Testis (tissue), 3 donors: ENCODE results near the gene FTSJ3. TPM values are rescaled to one million over a fixed set of nuclear protein-coding genes. Genes with fewer than 3 reads are reported as not detected.

Experiments used
- DNase-seq: peaks from one replicate; pipeline ENCODE4 v3.0.0-alpha.2; 2019
- H3K27ac ChIP-seq, 2 donors: fragments of 200-600 bp; sonication (generic); one replicate each; pipeline ENCODE4 v1.5.1; 2019
- H3K27me3 ChIP-seq: fragments of 200-600 bp; sonication (generic); one replicate; pipeline ENCODE4 v1.5.1; 2019
- H3K36me3 ChIP-seq: fragments of 200-600 bp; sonication (generic); one replicate; pipeline ENCODE4 v1.5.1; 2017; ENCODE audit warnings: low read depth; ENCODE audit errors: missing control alignments
- H3K4me1 ChIP-seq: fragments of 200-600 bp; sonication (generic); one replicate; pipeline ENCODE4 v1.5.1; 2019
- H3K4me3 ChIP-seq, 2 donors: fragments of 200-600 bp; sonication (generic); one replicate each; pipeline ENCODE4 v1.5.1; 2017 to 2019
- H3K9me3 ChIP-seq: fragments of 200-600 bp; sonication (generic); one replicate; pipeline ENCODE4 v1.5.1; 2017
- POLR2A ChIP-seq: fragments of 450-650 bp; IDR thresholded peaks from one replicate; pipeline ENCODE4 v1.6.1; 2017; ENCODE audit warnings: antibody characterized with exemption, mild to moderate bottlenecking, moderate library complexity
- WGBS, 2 donors: methylation state at CpG; one replicate each; pipeline ENCODE4 v1.1.5; 2018; 5-methylcytosine and 5-hydroxymethylcytosine counted together
- intact Hi-C: fragments of 100-400 bp; cut with DNase I; formaldehyde crosslinking; loops from one replicate; pipeline ENCODE4 v1.15.1; 2023; ENCODE audit warnings: low total_unique reads
- polyA plus RNA-seq: library from polyadenylated mRNA; stranded (reverse); fragments of 350-450 nt; fragmentation: Illumina TruSeq; extraction: RNeasy Lipid Tissue Mini Kit (QIAGEN cat#74804); gene quantifications from one replicate; pipeline ENCODE4 v1.2.3, GENCODE V29; 2014; ENCODE audit warnings: low read depth, low replicate concordance; ENCODE audit not compliant: insufficient read depth
- total RNA-seq, 2 donors: library from RNA; depleted of rRNA; stranded (reverse); fragments of >200 nt; gene quantifications; one replicate each; pipeline ENCODE4 v1.2.3, GENCODE V29; 2016
- TF ChIP-seq, protein P1 (sequence below), 3 experiments: fragments of 450-650 bp in 2 of 3; fragments of 200-600 bp in 1 of 3; sonication (generic) in 1 of 3; IDR thresholded peaks; one replicate each; pipeline ENCODE4 v1.5.1; 2016 to 2019; ENCODE audit warnings: antibody characterized with exemption in 3 of 3, mild to moderate bottlenecking in 2 of 3, moderate library complexity in 1 of 3

The FTSJ3 gene
- total and polyA plus RNA-seq, 3 donors from 2014 or later, result 39.9 to 59.7 (median 47.2) TPM

DNA sequence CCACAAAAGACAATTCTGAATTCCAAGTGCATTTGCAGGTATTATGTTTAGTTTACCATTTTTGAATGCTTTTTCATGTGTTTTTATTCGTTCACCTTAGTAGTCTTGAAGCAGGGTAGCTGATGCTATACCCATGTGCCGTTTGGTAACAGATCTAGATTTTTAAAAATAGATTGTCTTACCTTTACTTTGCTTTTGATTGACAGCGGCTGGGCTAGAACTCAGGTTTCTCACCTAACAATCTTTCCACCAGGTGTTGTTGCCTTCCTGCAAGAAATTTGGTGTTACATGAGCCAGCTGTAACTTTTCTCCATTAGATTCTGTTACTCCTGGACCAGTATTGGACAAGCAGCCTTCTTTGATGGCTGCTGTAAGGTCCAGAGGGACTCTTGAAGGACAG, 1.5 kb upstream of the FTSJ3 start:
- no peak overlapping the region for H3K4me3 ChIP-seq
- H3K9me3 ChIP-seq, result no peaks in the 10 kb centered on the region
- H3K4me1 ChIP-seq, result peaks cover 8% of the 10 kb centered on the region
- DNase-seq, result no peak
- 82 to 92% methylated on average over 3 of the region's 3 CpGs for WGBS, 2 donors
- no peak overlapping the region for H3K27ac ChIP-seq
- TF ChIP-seq, protein P1, sequence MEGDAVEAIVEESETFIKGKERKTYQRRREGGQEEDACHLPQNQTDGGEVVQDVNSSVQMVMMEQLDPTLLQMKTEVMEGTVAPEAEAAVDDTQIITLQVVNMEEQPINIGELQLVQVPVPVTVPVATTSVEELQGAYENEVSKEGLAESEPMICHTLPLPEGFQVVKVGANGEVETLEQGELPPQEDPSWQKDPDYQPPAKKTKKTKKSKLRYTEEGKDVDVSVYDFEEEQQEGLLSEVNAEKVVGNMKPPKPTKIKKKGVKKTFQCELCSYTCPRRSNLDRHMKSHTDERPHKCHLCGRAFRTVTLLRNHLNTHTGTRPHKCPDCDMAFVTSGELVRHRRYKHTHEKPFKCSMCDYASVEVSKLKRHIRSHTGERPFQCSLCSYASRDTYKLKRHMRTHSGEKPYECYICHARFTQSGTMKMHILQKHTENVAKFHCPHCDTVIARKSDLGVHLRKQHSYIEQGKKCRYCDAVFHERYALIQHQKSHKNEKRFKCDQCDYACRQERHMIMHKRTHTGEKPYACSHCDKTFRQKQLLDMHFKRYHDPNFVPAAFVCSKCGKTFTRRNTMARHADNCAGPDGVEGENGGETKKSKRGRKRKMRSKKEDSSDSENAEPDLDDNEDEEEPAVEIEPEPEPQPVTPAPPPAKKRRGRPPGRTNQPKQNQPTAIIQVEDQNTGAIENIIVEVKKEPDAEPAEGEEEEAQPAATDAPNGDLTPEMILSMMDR (IDR thresholded peaks at IDR 0.05), result no peak
- TF ChIP-seq POLR2A, result no peak
- intact Hi-C loops, result loop anchor here (10.0 kb wide), 1 partner anchor 54 kb away; the partner anchor contains the start of genes CCDC47 and DDX42
- H3K27me3 ChIP-seq, result no peaks in the 10 kb centered on the region
- no peaks in the 10 kb centered on the region for H3K36me3 ChIP-seq

DNA sequence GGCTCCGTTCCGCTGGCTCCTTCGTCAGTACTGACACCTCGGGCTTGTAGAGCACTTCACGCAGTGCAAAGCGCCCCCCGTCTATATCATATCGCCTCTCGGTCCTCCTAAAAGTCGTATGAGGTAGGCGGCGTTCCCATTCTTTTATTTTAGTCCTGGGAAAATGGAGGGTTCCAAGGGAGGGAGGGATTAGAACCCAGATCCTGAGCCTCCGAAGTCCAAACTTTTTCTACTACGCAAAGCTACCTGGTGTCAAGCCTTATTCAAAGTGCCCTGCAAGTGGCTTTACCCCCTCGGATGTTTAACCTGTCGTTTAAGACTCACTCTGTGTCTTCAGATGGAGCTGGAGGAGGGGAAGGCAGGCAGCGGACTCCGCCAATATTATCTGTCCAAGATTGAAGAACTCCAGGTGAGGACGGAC, 348 bp upstream of the FTSJ3 start:
- DNase-seq, result no peak
- intact Hi-C loops, result loop anchor here (10.0 kb wide), 1 partner anchor 53 kb away; the partner anchor contains the start of genes CCDC47 and DDX42
- Histone ChIP-seq H3K9me3 (no peaks in the 10 kb centered on the region), H3K27me3 (no peaks in the 10 kb centered on the region), H3K4me3 (peak overlapping the region; percentile 84 to 94), H3K36me3 (no peaks in the 10 kb centered on the region), H3K4me1 (peaks cover 8% of the 10 kb centered on the region), H3K27ac (peak overlapping the region; percentile 93 to 96)
- no peak for TF ChIP-seq POLR2A
- TF ChIP-seq, protein P1 (IDR thresholded peaks at IDR 0.05), result no peak
- WGBS, 2 donors, result 1% methylated on average over 14 to 19 of the region's 19 CpGs

DNA sequence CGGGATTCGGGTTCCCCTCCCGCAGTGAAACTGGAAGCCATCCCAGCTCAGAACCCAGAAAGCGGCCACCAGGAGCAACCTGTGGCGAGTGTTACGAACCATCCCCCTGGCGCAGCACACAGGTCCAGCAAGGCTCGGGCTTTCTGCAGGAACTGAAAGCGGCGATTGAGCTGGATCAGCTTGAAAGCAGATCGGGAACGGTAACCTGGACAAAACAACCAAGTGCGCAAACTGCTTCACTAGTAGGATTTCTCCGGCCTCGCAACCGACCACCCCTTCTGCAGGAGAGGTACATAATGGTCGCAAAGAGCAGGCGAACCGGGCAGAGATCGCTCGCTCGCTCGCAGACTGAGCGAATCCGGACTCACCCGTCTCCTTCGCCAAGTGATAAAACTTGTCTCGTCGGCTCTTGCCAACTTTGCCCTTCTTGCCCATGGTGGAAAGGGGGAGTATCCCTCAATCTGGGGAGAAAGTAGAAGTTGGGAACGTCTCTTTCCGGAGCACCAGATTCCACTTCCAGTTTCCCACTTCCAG, 928 bp downstream of the FTSJ3 start:
- intact Hi-C loops, result loop anchor here (10.0 kb wide), 1 partner anchor 52 kb away; the partner anchor contains the start of genes CCDC47 and DDX42
- Histone ChIP-seq H3K27ac (peak overlapping the region; percentile 93 to 96), H3K9me3 (no peaks in the 10 kb centered on the region), H3K4me3 (peak overlapping the region; percentile 84 to 94), H3K36me3 (no peaks in the 10 kb centered on the region), H3K27me3 (no peaks in the 10 kb centered on the region), H3K4me1 (peaks cover 8% of the 10 kb centered on the region)
- no peak for DNase-seq
- TF ChIP-seq, protein P1 (IDR thresholded peaks at IDR 0.05), result no peak
- no peak for TF ChIP-seq POLR2A
- WGBS, 2 donors, result 0 to 1% methylated on average over 31 of the region's 31 CpGs

DNA sequence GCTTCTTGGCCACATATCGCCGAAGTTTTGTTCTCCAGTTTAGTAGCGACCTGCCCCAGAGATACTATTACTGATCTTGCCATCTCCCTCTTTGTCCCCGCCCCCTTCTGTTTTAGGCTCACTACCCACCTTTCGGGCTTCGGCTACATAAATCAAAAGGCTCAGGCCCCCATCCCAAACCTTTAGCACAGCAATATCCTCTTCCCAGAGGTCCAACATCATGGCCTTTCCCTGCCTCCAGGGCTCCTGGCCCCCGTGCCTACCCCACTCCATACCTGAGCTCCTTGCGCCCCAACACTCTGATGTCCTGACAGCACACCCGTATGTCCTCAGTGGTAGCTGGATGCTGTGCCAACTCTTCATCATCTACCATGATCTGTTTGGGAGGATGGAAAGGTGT, 3.1 kb downstream of the FTSJ3 start:
- no peak overlapping the region for H3K27ac ChIP-seq
- intact Hi-C loops, result loop anchor here (10.0 kb wide), 1 partner anchor 50 kb away; the partner anchor contains the start of genes CCDC47 and DDX42

More for the DNA sequence above, 3.1 kb downstream of the FTSJ3 start:
- DNase-seq, result no peak
- Histone ChIP-seq H3K4me1 (peaks cover 8% of the 10 kb centered on the region), H3K27me3 (no peaks in the 10 kb centered on the region), H3K36me3 (no peaks in the 10 kb centered on the region), H3K4me3 (no peak overlapping the region), H3K9me3 (no peaks in the 10 kb centered on the region)
- 91 to 94% methylated on average over 9 of the region's 9 CpGs for WGBS, 2 donors
- TF ChIP-seq, protein P1 (IDR thresholded peaks at IDR 0.05), result no peak
- TF ChIP-seq POLR2A, result no peak
